ENCODE results near the gene CCDC85C. TPM values are rescaled to one million over a fixed set of nuclear protein-coding genes. Genes with fewer than 3 reads are reported as not detected.

The CCDC85C gene
- total RNA-seq, 5 donors from 2014 or later (not counting 1 experiment from before 2014, with no cell fraction given), result 6.6 to 12.0 (median 9.1) TPM

- H3K27ac ChIP-seq (ENCODE audit: low read length), result no peak overlapping the region
- CTCF ChIA-PET, result no interaction called here
- no peaks in the 10 kb centered on the region for H3K9me3 Mint-ChIP-seq
- peaks cover 0 to 7% of the 10 kb centered on the region in 2 experiments for H3K4me1 ChIP-seq (ENCODE audit: control insufficient read depth in 1 of 2, extremely low read depth in 1 of 2, insufficient read depth in 2 of 2, low read length in 2 of 2)
- peaks cover 0 to 2% of the 10 kb centered on the region in 2 experiments for H3K27me3 ChIP-seq (replicated peaks in 1 of 2; ENCODE audit: control insufficient read depth in 2 of 2, extremely low read depth in 1 of 2, insufficient read depth in 2 of 2, low read length in 1 of 2)
- 74% methylated on average over 8 of the region's 11 CpGs for WGBS (ENCODE audit: insufficient coverage)
- H3K4me1 Mint-ChIP-seq, result peaks cover 7 to 9% (median 7%) of the 10 kb centered on the region in 3 donors
- no peak overlapping the region for H3K4me3 Mint-ChIP-seq
- H3K9me3 ChIP-seq, result no peaks in the 10 kb centered on the region
- POLR2A ChIA-PET, result no interaction called here
- H3K27ac Mint-ChIP-seq, result no peak overlapping the region
- ATAC-seq (replicated peaks in 1 of 4), result no peak
- H3K36me3 ChIP-seq (ENCODE audit: control insufficient read depth in 2 of 2, extremely low read depth in 1 of 2, insufficient read depth in 1 of 2, low read length in 1 of 2), result no peaks in the 10 kb centered on the region
- peaks cover 0 to 2% of the 10 kb centered on the region in 2 donors for H3K27me3 Mint-ChIP-seq
- no peak for DNase-seq
- no peak overlapping the region for H3K4me3 ChIP-seq (ENCODE audit: control insufficient read depth in 1 of 2, extremely low read depth in 1 of 2, low read length in 1 of 2)
- no peaks in the 10 kb centered on the region for H3K36me3 Mint-ChIP-seq
Measured at GRCh38 chr14:99544991-99545390, 59.0 kb downstream of the CCDC85C start.

DNA sequence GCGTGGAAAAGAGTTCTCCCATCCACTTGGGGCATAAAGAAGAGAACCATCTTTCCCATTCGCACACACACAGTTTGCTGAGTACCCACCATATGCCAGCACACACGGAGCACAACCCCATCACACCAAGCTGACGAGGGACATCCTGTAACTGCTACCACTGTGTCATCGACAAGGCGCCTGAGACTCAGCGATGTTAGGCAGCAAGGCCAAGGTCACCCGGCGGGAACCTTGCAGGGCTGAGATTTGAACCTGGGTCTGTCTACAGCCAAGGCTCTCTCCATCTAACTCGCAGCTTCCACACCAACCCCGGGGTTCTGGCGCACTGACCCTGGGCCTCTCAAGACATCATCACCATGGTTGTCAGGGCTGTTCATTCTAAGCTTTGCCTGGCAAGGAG is 60.0 kb downstream of the CCDC85C start:
- Mint-ChIP-seq H3K27ac (no peak overlapping the region), H3K4me1 (peaks cover 7 to 9% (median 7%) of the 10 kb centered on the region in 3 donors), H3K9me3 (no peaks in the 10 kb centered on the region), H3K36me3 (no peaks in the 10 kb centered on the region), H3K4me3 (no peak overlapping the region), H3K27me3 (peaks cover 0 to 2% of the 10 kb centered on the region in 2 donors)
- ATAC-seq (replicated peaks in 1 of 4) (no peak), DNase-seq (no peak)
- Histone ChIP-seq H3K4me3 (ENCODE audit: control insufficient read depth in 1 of 2, extremely low read depth in 1 of 2, low read length in 1 of 2) (no peak overlapping the region), H3K27me3 (replicated peaks in 1 of 2; ENCODE audit: control insufficient read depth in 2 of 2, extremely low read depth in 1 of 2, insufficient read depth in 2 of 2, low read length in 1 of 2) (peaks cover 0 to 2% of the 10 kb centered on the region in 2 experiments), H3K36me3 (ENCODE audit: control insufficient read depth in 2 of 2, extremely low read depth in 1 of 2, insufficient read depth in 1 of 2, low read length in 1 of 2) (no peaks in the 10 kb centered on the region), H3K9me3 (no peaks in the 10 kb centered on the region), H3K27ac (ENCODE audit: low read length) (no peak overlapping the region), H3K4me1 (ENCODE audit: control insufficient read depth in 1 of 2, extremely low read depth in 1 of 2, insufficient read depth in 2 of 2, low read length in 2 of 2) (peaks cover 0 to 7% of the 10 kb centered on the region in 2 experiments)
- CTCF ChIA-PET, result no interaction called here
- POLR2A ChIA-PET, result no interaction called here
- 90% methylated on average over 12 of the region's 12 CpGs for WGBS (ENCODE audit: insufficient coverage)

- H3K4me3 Mint-ChIP-seq, result no peak overlapping the region
- H3K36me3 Mint-ChIP-seq, result no peaks in the 10 kb centered on the region
- no peaks in the 10 kb centered on the region for H3K9me3 Mint-ChIP-seq
- ATAC-seq (replicated peaks in 1 of 4), result no peak
- Histone ChIP-seq H3K36me3 (ENCODE audit: control insufficient read depth in 2 of 2, extremely low read depth in 1 of 2, insufficient read depth in 1 of 2, low read length in 1 of 2) (no peaks in the 10 kb centered on the region), H3K27ac (ENCODE audit: low read length) (no peak overlapping the region), H3K4me1 (ENCODE audit: control insufficient read depth in 1 of 2, extremely low read depth in 1 of 2, insufficient read depth in 2 of 2, low read length in 2 of 2) (peaks cover 0 to 7% of the 10 kb centered on the region in 2 experiments), H3K4me3 (ENCODE audit: control insufficient read depth in 1 of 2, extremely low read depth in 1 of 2, low read length in 1 of 2) (no peak overlapping the region), H3K9me3 (no peaks in the 10 kb centered on the region), H3K27me3 (replicated peaks in 1 of 2; ENCODE audit: control insufficient read depth in 2 of 2, extremely low read depth in 1 of 2, insufficient read depth in 2 of 2, low read length in 1 of 2) (peaks cover 0 to 2% of the 10 kb centered on the region in 2 experiments)
- ChIA-PET CTCF (no interaction called here), POLR2A (no interaction called here)
- DNase-seq, result no peak
- H3K27me3 Mint-ChIP-seq, result peaks cover 0 to 2% of the 10 kb centered on the region in 2 donors
- H3K27ac Mint-ChIP-seq, result no peak overlapping the region
- 90% methylated on average over 4 of the region's 4 CpGs for WGBS (ENCODE audit: insufficient coverage)
- peaks cover 7 to 9% (median 7%) of the 10 kb centered on the region in 3 donors for H3K4me1 Mint-ChIP-seq
Measured at GRCh38 chr14:99543370-99543769, 60.6 kb downstream of the CCDC85C start.

DNA sequence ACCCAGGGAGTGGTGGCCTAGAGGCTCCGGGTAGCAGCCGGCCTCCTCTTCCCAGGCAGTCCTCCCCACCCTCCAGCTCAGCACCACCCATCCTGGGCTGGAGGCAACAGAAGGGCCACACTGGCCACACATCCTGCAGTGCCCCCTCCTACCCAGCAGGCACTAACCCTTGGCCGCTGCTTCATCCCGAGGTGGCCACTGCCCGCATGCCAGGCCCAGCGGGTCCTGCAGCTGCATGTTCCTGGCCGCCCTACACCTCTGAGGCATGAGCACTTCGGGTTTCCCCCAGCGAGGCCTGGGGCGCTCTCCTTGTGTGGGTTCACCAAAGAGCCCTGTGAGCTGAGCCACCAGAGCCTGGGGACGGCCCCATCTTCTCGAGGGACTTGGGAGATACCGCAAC is 61.4 kb downstream of the CCDC85C start:
- DNase-seq (no peak), ATAC-seq (replicated peaks in 1 of 4) (no peak)
- no peak overlapping the region for H3K4me3 ChIP-seq (ENCODE audit: control insufficient read depth in 1 of 2, extremely low read depth in 1 of 2, low read length in 1 of 2)
- Mint-ChIP-seq H3K4me3 (no peak overlapping the region), H3K4me1 (peaks cover 7 to 9% (median 7%) of the 10 kb centered on the region in 3 donors), H3K9me3 (no peaks in the 10 kb centered on the region), H3K27ac (no peak overlapping the region), H3K36me3 (no peaks in the 10 kb centered on the region), H3K27me3 (peaks cover 0 to 2% of the 10 kb centered on the region in 2 donors)
- no peaks in the 10 kb centered on the region for H3K36me3 ChIP-seq (ENCODE audit: control insufficient read depth in 2 of 2, extremely low read depth in 1 of 2, insufficient read depth in 1 of 2, low read length in 1 of 2)
- no peaks in the 10 kb centered on the region for H3K9me3 ChIP-seq
- H3K4me1 ChIP-seq (ENCODE audit: control insufficient read depth in 1 of 2, extremely low read depth in 1 of 2, insufficient read depth in 2 of 2, low read length in 2 of 2), result peaks cover 0 to 7% of the 10 kb centered on the region in 2 experiments
- peaks cover 0 to 2% of the 10 kb centered on the region in 2 experiments for H3K27me3 ChIP-seq (replicated peaks in 1 of 2; ENCODE audit: control insufficient read depth in 2 of 2, extremely low read depth in 1 of 2, insufficient read depth in 2 of 2, low read length in 1 of 2)
- no peak overlapping the region for H3K27ac ChIP-seq (ENCODE audit: low read length)
- WGBS (ENCODE audit: insufficient coverage), result 86% methylated on average over 10 of the region's 13 CpGs
- CTCF ChIA-PET, result no interaction called here
- POLR2A ChIA-PET, result no interaction called here

- H3K27me3 ChIP-seq (replicated peaks in 1 of 2; ENCODE audit: control insufficient read depth in 2 of 2, extremely low read depth in 1 of 2, insufficient read depth in 2 of 2, low read length in 1 of 2), result peaks cover 0 to 5% of the 10 kb centered on the region in 2 experiments
- H3K9me3 ChIP-seq, result no peaks in the 10 kb centered on the region
- DNase-seq, result no peak
- H3K4me3 ChIP-seq (ENCODE audit: control insufficient read depth in 1 of 2, extremely low read depth in 1 of 2, low read length in 1 of 2), result no peak overlapping the region
- H3K4me1 ChIP-seq (ENCODE audit: control insufficient read depth in 1 of 2, extremely low read depth in 1 of 2, insufficient read depth in 2 of 2, low read length in 2 of 2), result peaks cover 0 to 7% of the 10 kb centered on the region in 2 experiments
- 79% methylated on average over 15 of the region's 18 CpGs for whole genome bisulfite sequencing (ENCODE audit: insufficient coverage)
- ChIA-PET CTCF (no interaction called here), POLR2A (no interaction called here)
- Mint-ChIP-seq H3K36me3 (no peaks in the 10 kb centered on the region), H3K27ac (no peak overlapping the region), H3K4me3 (no peak overlapping the region), H3K27me3 (peaks cover 0 to 2% of the 10 kb centered on the region in 2 donors), H3K4me1 (peaks cover 7 to 9% (median 7%) of the 10 kb centered on the region in 3 donors), H3K9me3 (no peaks in the 10 kb centered on the region)
- H3K27ac ChIP-seq (ENCODE audit: low read length), result no peak overlapping the region
- no peaks in the 10 kb centered on the region for H3K36me3 ChIP-seq (ENCODE audit: control insufficient read depth in 2 of 2, extremely low read depth in 1 of 2, insufficient read depth in 1 of 2, low read length in 1 of 2)
- no peak for ATAC-seq (replicated peaks in 1 of 4)
Measured at GRCh38 chr14:99541677-99542470, 62.1 kb downstream of the CCDC85C start.

DNA sequence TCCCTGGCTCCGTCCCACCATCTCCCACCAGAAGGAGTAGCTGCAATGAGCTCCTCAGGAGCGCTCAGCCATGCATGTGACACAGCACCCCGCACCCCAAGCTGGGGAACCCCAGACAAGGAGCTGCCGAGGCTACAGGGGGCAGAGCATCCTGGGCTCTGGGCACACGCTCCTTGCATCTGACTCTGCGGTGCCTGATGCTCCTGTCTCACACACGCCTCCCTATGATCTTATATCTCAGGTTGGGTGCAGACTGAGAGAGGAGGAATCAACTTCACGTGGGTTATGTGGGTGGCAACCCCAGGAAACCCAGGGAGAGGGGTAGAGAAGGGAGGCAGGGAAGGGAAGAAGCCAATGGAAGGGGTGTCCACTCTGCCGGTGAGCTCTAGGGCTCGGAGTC is 62.8 kb downstream of the CCDC85C start:
- peak in 1 of 4 experiments; percentile 29 for ATAC-seq (replicated peaks in 1 of 4)
- peaks cover 7 to 9% (median 7%) of the 10 kb centered on the region in 3 donors for H3K4me1 Mint-ChIP-seq
- H3K9me3 Mint-ChIP-seq, result no peaks in the 10 kb centered on the region
- ChIA-PET POLR2A (no interaction called here), CTCF (interaction anchor here in 1 of 2 donors (0.6 kb wide), 1 partner anchor 90 kb away, joined by 3 read pairs; no protein-coding TSS in a partner anchor)
- no peaks in the 10 kb centered on the region for H3K36me3 Mint-ChIP-seq
- Histone ChIP-seq H3K4me3 (ENCODE audit: control insufficient read depth in 1 of 2, extremely low read depth in 1 of 2, low read length in 1 of 2) (no peak overlapping the region), H3K27me3 (replicated peaks in 1 of 2; ENCODE audit: control insufficient read depth in 2 of 2, extremely low read depth in 1 of 2, insufficient read depth in 2 of 2, low read length in 1 of 2) (peaks cover 0 to 5% of the 10 kb centered on the region in 2 experiments), H3K4me1 (ENCODE audit: control insufficient read depth in 1 of 2, extremely low read depth in 1 of 2, insufficient read depth in 2 of 2, low read length in 2 of 2) (peaks cover 0 to 7% of the 10 kb centered on the region in 2 experiments), H3K27ac (ENCODE audit: low read length) (no peak overlapping the region), H3K36me3 (ENCODE audit: control insufficient read depth in 2 of 2, extremely low read depth in 1 of 2, insufficient read depth in 1 of 2, low read length in 1 of 2) (no peaks in the 10 kb centered on the region), H3K9me3 (no peaks in the 10 kb centered on the region)
- WGBS (ENCODE audit: insufficient coverage), result 60% methylated on average over 6 of the region's 10 CpGs
- no peak overlapping the region for H3K27ac Mint-ChIP-seq
- H3K27me3 Mint-ChIP-seq, result peaks cover 0 to 2% of the 10 kb centered on the region in 2 donors
- no peak for DNase-seq
- H3K4me3 Mint-ChIP-seq, result no peak overlapping the region
